Astrocyte of the cerebellum (primary cell): ENCODE results near the gene DNASE1L3.

ENCODE experiments used
- DNase-seq: peaks from one replicate; pipeline ENCODE4 v3.0.0-alpha.2; 2011; ENCODE audit warnings: low read depth
- H3K4me3 ChIP-seq: 2 replicates; pipeline ENCODE4 v1.5.1; 2011; ENCODE audit warnings: mild to moderate bottlenecking, low read depth, low read length, moderate library complexity
- in situ Hi-C: cut with HindIII; loops from 2 replicates; pipeline ENCODE4 v1.10.0; 2017; ENCODE audit warnings: low sequenced_read_pairs
- TF ChIP-seq, protein P1 (sequence below): IDR thresholded peaks from 2 replicates; pipeline ENCODE4 v1.5.1; 2012; ENCODE audit warnings: low read length, low read depth, moderate library complexity, mild to moderate bottlenecking; ENCODE audit errors: missing control alignments

Gene DNASE1L3

DNA sequence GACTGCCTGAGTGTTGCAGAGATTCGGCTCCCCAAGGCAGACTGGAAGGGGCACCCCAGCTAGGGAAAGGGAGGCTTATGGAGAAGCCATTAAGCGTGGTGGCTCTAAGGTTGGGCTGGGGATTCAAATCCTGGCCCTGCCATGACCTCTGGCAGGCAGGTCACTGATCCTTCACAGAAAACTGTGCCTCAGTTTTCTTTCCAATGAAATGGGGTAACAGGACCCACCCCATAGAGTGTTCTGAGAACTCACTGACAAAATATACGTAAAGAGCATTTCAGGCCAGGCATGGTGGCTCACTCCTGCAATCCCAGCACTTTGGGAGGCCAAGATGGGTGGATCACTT, 34.6 kb downstream of the DNASE1L3 start:
- in situ Hi-C loops: no loop called here
- no peak overlapping the region for H3K4me3 ChIP-seq
- TF ChIP-seq, protein P1, sequence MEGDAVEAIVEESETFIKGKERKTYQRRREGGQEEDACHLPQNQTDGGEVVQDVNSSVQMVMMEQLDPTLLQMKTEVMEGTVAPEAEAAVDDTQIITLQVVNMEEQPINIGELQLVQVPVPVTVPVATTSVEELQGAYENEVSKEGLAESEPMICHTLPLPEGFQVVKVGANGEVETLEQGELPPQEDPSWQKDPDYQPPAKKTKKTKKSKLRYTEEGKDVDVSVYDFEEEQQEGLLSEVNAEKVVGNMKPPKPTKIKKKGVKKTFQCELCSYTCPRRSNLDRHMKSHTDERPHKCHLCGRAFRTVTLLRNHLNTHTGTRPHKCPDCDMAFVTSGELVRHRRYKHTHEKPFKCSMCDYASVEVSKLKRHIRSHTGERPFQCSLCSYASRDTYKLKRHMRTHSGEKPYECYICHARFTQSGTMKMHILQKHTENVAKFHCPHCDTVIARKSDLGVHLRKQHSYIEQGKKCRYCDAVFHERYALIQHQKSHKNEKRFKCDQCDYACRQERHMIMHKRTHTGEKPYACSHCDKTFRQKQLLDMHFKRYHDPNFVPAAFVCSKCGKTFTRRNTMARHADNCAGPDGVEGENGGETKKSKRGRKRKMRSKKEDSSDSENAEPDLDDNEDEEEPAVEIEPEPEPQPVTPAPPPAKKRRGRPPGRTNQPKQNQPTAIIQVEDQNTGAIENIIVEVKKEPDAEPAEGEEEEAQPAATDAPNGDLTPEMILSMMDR: no peak
- no peak for DNase-seq

- no peak for DNase-seq
- in situ Hi-C loops: no loop called here
- TF ChIP-seq, protein P1: no peak
- H3K4me3 ChIP-seq: no peak overlapping the region
Measured at GRCh38 chr3:58175437-58176184, 35.2 kb downstream of the DNASE1L3 start.

DNA sequence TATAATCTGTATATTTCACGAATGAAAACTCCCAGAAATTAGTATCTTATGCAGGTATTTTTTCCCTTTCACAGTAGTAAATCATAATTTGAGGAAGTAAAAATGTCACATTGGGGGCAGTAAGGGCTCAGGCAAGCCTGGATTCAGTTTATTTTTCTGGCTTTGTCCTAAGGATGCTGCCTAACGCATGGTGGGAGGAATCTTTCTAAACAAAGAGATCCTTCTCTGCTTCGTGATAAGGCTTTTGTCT, 35.7 kb downstream of the DNASE1L3 start:
- no peak for DNase-seq
- TF ChIP-seq, protein P1: no peak
- H3K4me3 ChIP-seq: no peak overlapping the region
- in situ Hi-C loops: no loop called here

- in situ Hi-C loops: loop anchor here (25.0 kb wide), 1 partner anchor 162 kb away; the partner anchor contains the start of gene FLNB
Measured at GRCh38 chr3:58173669-58174398, 36.9 kb downstream of the DNASE1L3 start.

DNA sequence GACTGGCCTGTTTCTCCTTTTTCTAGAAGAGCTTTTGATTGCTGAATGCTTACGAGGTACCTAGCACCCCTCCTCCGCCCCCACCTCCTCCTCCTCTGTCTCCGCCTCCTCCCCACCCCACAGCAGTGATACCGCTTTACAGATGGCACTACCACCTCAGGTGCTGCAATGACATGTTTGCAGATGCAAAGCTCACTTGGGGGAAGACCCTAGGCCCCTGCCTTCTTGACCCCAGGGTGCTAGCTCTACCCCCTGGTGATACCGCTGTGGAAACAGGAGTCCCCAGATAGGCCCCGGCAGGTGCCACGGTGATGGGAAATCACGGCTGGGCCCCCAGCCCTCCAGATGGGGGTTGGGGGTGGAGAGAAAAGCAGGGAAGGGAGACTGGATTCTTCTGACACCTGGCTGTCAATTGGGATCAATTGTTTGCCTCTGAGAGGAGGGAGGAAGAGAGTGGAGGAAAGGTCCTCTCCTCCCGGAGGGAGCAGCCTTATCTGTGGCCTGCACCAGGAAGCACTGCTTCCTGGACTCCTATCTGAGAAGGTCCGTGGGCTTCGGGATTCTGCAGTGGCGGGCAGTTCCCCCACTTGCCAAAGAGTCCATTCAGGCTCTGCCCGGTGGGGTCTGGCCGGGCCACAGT, 37.6 kb downstream of the DNASE1L3 start:
- no peak for DNase-seq
- no peak overlapping the region for H3K4me3 ChIP-seq
- in situ Hi-C loops: loop anchor here (25.0 kb wide), 1 partner anchor 161 kb away; the partner anchor contains the start of gene FLNB
- TF ChIP-seq, protein P1: no peak

More at GRCh38 chr3:58173669-58174398, 36.9 kb downstream of the DNASE1L3 start:
- no peak for DNase-seq
- H3K4me3 ChIP-seq: no peak overlapping the region
- TF ChIP-seq, protein P1: peak; percentile 48

GRCh38 chr3:58171126-58171525, 39.6 kb downstream of the DNASE1L3 start:
- no peak for DNase-seq
- H3K4me3 ChIP-seq: no peak overlapping the region
- TF ChIP-seq, protein P1: no peak
- in situ Hi-C loops: loop anchor here (25.0 kb wide), 1 partner anchor 159 kb away; the partner anchor contains the start of gene FLNB
